Measurements from ENCODE around the gene CDS1.
"Not testable (repeated sequence)": the region's sequence is repeated elsewhere in the genome, so short reads cannot be mapped to it uniquely, and the experiment has no call there.

CDS1 gene

GRCh38 chr4:84669201-84669600 is 86.3 kb downstream of the CDS1 start:
- in situ Hi-C loops (cut with MboI; ENCODE audit: low sequenced_read_pairs) = no loop called here

- in situ Hi-C loops (cut with MboI; ENCODE audit: low sequenced_read_pairs) = no loop called here
Measured at GRCh38 chr4:84672177-84672576, 89.2 kb downstream of the CDS1 start.

- in situ Hi-C loops (cut with MboI; ENCODE audit: low sequenced_read_pairs) = no loop called here
Measured at GRCh38 chr4:84673475-84674240, 90.7 kb downstream of the CDS1 start.

- in situ Hi-C loops (cut with MboI; ENCODE audit: low sequenced_read_pairs) = no loop called here
Measured at GRCh38 chr4:84677093-84677492, 94.2 kb downstream of the CDS1 start.

DNA sequence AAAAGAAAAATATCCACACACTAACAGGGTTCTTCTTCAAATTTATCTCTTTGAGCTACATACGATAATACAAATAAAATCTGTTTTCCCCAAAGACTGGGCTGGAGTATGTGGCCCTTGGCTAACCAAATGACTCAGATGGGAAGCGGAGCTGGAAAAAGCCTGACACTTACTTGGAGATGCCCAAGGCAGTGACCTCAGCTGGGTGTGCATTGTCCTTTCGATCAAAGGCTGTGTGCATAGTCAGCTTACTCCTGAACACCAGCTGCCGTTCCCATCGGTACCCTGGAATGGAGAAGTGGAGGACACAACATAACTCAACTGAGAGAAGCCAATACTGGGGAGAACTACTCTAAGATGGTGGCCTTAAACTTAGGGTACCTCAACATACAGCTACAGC is 95.1 kb downstream of the CDS1 start:
- in situ Hi-C loops (cut with MboI; ENCODE audit: low sequenced_read_pairs) = no loop called here

DNA sequence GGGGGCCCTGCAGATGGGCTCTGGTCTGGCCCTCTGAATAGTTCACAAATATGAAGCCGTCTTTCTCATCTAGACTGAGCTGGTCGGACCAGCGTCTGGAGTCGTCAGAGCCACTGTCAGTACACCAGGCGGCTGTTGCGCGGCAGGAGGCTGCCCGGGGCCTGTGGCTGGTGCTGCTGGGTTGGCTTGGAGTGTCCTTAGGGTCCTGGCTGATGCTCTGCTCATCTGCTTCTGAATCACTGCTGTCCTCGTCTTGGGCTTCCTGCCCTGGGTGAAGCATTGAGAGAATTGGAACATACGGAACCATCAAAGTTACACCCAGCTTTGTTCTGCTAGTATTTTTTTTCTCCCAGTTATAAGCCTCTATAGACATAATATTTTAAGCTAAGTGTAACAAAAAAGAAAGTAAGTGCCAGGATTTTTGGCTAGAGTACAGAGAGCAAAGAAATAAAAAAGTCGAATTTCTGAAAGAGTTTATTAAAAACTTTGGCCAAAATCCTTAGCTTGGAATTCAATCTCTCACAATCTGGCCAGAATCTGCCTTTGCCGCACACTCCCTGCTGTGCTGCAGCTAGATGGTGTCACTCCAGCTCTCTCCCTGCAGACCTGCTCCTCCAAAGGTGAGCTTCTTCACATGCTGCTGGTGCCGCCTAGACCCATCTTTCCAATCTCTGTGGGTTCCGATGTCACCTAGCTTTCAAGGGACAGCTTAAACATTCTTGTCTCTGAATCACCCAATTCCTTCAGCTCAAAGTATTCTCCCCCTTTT is 96.2 kb downstream of the CDS1 start:
- in situ Hi-C loops (cut with MboI; ENCODE audit: low sequenced_read_pairs) = no loop called here

GRCh38 chr4:84680956-84681355 is 98.0 kb downstream of the CDS1 start:
- in situ Hi-C loops (cut with MboI; ENCODE audit: low sequenced_read_pairs) = no loop called here

GRCh38 chr4:84681486-84682274 is 98.8 kb downstream of the CDS1 start:
- in situ Hi-C loops (cut with MboI; ENCODE audit: low sequenced_read_pairs) = no loop called here

- in situ Hi-C loops (cut with MboI; ENCODE audit: low sequenced_read_pairs) = not testable (repeated sequence)
Measured at GRCh38 chr4:84682661-84683060, 99.7 kb downstream of the CDS1 start.

GRCh38 chr4:84683064-84683850 is 100.3 kb downstream of the CDS1 start:
- in situ Hi-C loops (cut with MboI; ENCODE audit: low sequenced_read_pairs) = no loop called here

DNA sequence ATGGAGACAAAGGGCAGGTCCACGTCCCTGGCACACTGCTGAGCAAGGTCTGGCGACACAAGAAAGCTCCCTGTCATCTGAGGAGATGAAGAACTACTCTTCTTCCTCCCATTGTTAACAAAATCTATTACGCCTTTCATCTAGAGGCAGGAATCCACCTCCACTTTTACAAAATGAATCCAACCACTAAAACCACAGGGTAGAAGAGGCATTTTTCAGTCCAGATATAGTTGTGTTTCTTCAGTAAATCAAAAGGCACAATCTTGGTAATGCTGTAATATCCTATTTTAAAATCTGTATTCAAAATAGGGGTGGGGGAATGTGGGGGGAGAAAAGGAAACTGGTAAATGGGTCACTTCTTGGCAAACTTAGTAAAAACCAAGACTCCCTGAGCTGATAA is 101.4 kb downstream of the CDS1 start:
- in situ Hi-C loops (cut with MboI; ENCODE audit: low sequenced_read_pairs) = no loop called here

- in situ Hi-C loops (cut with MboI; ENCODE audit: low sequenced_read_pairs) = no loop called here
Measured at GRCh38 chr4:84685105-84685504, 102.2 kb downstream of the CDS1 start.

DNA sequence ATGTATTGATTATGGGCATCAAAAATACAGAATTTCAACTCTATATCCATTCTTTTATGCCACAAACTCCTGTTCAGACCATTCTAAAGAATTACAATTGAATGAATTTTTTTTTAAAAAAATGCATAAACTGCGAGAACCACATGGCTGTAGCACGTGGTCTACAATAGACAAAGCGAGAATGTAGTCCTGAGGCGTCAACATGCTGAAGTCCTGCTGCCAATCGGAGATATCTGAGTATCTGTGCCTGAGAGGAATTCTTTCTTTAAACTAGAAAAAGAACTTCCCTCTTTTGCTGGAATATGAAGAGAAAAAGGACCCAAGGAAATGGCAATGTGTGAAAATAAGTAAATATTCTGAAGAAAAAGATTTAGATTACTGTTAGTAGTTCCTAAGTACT is 105.7 kb downstream of the CDS1 start:
- in situ Hi-C loops (cut with MboI; ENCODE audit: low sequenced_read_pairs) = no loop called here

GRCh38 chr4:84689197-84689596 is 106.3 kb downstream of the CDS1 start:
- in situ Hi-C loops (cut with MboI; ENCODE audit: low sequenced_read_pairs) = no loop called here

DNA sequence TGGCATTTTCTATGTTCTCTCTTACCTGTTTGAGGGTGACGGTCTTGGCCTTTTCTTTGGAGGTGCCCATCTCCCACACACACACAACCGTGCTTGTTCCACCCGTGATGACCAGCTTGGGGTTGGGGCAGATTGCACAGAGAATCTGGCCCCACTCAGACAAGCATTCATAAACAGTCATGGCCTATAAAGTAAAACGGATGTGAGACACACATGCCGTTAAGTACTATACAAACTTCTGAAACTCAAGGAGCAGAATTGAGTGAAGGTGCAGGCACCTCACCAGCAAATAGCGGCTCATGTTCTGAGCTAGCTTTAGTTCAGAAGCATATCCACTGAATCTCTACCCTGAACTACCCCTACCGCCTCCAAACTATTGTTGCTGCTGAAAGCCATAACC is 107.6 kb downstream of the CDS1 start:
- in situ Hi-C loops (cut with MboI; ENCODE audit: low sequenced_read_pairs) = no loop called here

DNA sequence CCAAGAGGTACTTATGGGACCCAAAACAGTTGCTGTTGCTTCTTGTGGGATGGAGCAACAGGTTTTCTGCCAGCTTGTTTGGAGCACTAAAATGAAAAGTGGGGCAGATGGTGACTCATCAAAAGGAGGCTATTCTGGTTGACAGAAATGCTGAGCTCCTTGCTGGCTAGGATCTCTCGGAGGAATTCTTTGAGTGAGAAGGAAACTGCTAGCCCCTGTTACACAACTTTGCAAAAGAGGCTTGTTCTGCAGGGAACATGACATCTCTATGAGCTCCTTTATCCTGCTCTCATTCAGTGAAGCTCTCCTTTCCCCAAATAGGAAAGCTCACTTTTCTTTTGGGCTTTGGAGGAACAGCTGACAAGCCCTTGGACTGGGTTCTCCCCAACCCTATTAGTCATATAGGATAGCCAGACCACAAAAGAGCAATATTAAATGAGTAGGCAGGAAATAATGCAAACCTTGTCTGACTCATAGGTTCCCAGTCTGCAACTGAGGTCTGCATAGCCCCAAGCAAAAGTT is 108.3 kb downstream of the CDS1 start:
- in situ Hi-C loops (cut with MboI; ENCODE audit: low sequenced_read_pairs) = no loop called here

DNA sequence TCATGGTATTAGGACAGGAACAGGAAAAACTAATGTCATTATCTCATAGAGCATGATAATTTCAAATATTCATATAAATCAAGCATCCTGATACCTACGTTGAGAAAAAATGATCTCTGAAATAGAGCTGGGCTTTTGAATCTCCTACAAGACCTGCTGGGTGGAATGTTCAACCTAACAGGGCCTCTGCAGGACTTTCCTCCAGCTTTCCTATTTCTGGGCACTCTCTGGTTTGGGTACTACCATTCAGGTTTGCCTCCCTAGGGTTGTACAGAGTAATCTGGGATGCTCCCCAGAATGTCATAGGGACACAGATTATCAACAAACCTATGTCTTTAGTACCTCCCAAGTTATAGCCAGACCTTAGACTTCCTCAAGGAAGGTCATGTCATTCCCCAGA is 108.9 kb downstream of the CDS1 start:
- in situ Hi-C loops (cut with MboI; ENCODE audit: low sequenced_read_pairs) = no loop called here

- in situ Hi-C loops (cut with MboI; ENCODE audit: low sequenced_read_pairs) = no loop called here
Measured at GRCh38 chr4:84697159-84697558, 114.2 kb downstream of the CDS1 start.

GRCh38 chr4:84697615-84698201 is 114.8 kb downstream of the CDS1 start:
- in situ Hi-C loops (cut with MboI; ENCODE audit: low sequenced_read_pairs) = no loop called here

DNA sequence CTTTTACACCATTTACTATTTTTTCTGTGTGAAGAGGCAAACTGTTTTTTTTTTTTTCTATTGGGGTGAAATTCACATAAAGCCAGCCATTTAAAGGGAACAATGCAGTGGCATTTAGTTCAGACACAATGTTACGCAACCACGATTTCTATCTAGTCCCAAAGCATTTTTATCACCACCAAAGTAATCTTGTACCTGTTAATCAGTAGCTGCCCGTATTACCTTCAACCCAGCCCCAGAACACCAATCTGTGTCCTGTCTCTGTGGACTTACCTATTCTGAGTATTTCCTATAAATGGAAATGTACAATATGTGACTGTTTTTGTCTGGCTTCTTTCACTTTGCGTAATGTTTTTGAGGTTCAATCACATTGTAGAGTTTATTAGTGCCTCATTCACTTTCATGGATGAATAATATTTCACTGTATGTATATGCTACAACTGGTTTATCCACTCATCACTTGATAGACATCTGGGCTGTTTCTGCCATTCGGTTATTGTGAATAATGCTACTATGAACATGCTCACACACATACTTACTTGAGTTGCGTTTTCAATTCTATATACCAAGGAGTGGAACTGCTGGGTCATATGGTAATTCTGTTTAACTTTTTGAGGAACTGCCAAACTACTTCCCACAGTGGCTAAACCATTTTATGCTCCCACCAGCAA is 116.2 kb downstream of the CDS1 start:
- in situ Hi-C loops (cut with MboI; ENCODE audit: low sequenced_read_pairs) = no loop called here

Data from hTERT RPE-1 (cell line).